GM19023 (cell line): ENCODE measurements around the gene SELENOK.

ENCODE experiments used
- ATAC-seq: cut with Tn5 transposase; IDR thresholded peaks from one replicate; pipeline ENCODE4 v1.9.1; 2021; ENCODE audit warnings: mild to moderate bottlenecking, moderate library complexity; ENCODE audit not compliant: unreplicated experiment

The SELENOK gene

GRCh38 chr3:53843195-53844177 is 48.2 kb downstream of the SELENOK start:
- ATAC-seq: peak; percentile 43

- no peak for ATAC-seq
These were observed 49.0 kb downstream of the SELENOK start for GRCh38 chr3:53842436-53843194.

- no peak for ATAC-seq
These were observed 50.4 kb downstream of the SELENOK start for GRCh38 chr3:53841296-53841695.

- ATAC-seq: no peak
These were observed 54.3 kb downstream of the SELENOK start for GRCh38 chr3:53837331-53837730.

DNA sequence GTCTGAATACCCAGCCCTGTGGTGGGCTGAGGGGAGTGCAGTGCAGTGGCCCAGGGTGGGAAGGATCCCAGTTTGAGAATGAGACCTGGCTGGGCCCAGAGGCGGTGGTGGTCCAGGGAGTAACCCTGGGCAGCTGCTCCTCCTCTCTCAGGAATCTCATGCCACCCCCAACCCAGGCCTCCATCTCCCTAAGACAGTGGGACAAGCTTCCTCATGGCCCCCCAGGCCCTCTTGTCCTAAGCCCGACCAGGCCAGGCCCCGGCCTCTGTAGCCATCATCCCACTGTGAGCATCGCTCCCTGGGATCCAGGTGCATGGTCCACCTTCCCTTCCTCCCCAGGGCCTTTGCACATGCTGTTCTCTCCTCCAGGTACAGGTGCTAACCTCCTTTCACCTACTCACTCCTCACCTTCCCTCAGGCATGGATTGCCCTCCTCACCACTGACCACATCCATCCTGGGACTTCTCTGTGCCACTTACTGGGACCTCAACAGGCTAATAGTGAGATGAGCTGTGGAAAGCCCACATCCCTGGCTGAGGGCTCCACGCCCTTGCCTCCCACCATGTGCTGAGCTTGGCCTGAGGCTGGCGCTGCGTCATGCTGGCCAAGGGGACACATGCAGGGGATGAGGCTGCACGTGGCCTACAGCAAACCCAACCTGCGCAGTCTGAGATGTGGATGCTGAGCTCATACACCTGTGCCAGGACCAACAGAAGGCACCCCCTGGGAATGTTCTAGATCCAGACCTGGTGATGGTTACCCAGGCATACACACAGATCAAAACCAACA is 55.4 kb downstream of the SELENOK start:
- ATAC-seq: no peak

DNA sequence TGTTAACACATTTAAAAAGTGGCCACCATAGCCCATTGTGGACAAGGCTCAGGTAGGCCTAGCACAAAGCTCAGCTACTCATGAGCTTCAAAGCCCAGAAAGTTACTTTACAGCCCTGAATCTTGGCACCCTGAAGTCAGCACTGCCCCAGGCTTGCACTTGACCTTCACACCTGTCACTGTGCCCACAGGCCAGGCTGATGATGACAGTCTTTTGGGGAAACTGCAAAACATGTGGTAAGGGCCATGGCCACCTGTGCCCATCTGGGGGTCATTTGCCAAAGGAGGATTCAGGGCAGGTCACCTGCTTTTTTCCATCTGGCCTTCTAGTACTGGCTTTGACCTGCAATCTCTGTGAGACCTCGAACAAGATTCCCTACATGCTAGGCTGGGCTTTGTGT is 56.4 kb downstream of the SELENOK start:
- ATAC-seq: no peak

- ATAC-seq: no peak
These were observed 57.1 kb downstream of the SELENOK start for GRCh38 chr3:53834429-53835095.
